ENCODE results near the gene KPNA6. TPM values are rescaled to one million over a fixed set of nuclear protein-coding genes. Genes with fewer than 3 reads are reported as not detected.

KPNA6 gene
- total and polyA plus RNA-seq, 9 of the 15 experiments (the other 6 are each of a cell fraction or from before 2014, with no cell fraction given) = 20.1 to 54.6 (median 32.2) TPM

GRCh38 chr1:32142446-32143301, 34.8 kb downstream of the KPNA6 start (continued):
- no peak for TF ChIP-seq JUN (IDR thresholded peaks at IDR 0.05; ENCODE audit: borderline replicate concordance, low read depth, low read length)
- no peak for TF ChIP-seq JUN (CRISPR knock-in tag; IDR thresholded peaks at IDR 0.05; ENCODE audit: borderline replicate concordance)
- TF ChIP-seq DACH1 (IDR thresholded peaks at IDR 0.05; ENCODE audit: partially characterized antibody) = peak; percentile 42
- TF ChIP-seq ZBTB40 (IDR thresholded peaks at IDR 0.05) = no peak
- TF ChIP-seq ZBTB40 (CRISPR knock-in tag; IDR thresholded peaks at IDR 0.05) = no peak
- TF ChIP-seq NCOA6 (IDR thresholded peaks at IDR 0.05) = no peak
- TF ChIP-seq MAFG (tag; conservative IDR thresholded peaks at IDR 0.05) = no peak
- TF ChIP-seq TFAP4 (CRISPR knock-in tag; IDR thresholded peaks at IDR 0.05; ENCODE audit: borderline replicate concordance) = peak; percentile 90
- TF ChIP-seq CBFA2T2 (conservative IDR thresholded peaks at IDR 0.05) = peak; percentile 35
- no peak for TF ChIP-seq ZNF436 (CRISPR knock-in tag; IDR thresholded peaks at IDR 0.05)
